B cell (primary cell): ENCODE data around the gene MRPL55.

ENCODE experiments used
- CTCF ChIP-seq: fragments of 200-600 bp; IDR thresholded peaks from one replicate; pipeline ENCODE4 v1.8.0; 2022; ENCODE audit warnings: antibody characterized with exemption, mild to moderate bottlenecking
- EZH2 ChIP-seq: IDR thresholded peaks from 2 replicates; pipeline ENCODE4 v1.6.1; 2012; ENCODE audit warnings: borderline replicate concordance, low read depth, mild to moderate bottlenecking, moderate library complexity, low read length; ENCODE audit not compliant: insufficient read depth, poor library complexity, severe bottlenecking

DNA sequence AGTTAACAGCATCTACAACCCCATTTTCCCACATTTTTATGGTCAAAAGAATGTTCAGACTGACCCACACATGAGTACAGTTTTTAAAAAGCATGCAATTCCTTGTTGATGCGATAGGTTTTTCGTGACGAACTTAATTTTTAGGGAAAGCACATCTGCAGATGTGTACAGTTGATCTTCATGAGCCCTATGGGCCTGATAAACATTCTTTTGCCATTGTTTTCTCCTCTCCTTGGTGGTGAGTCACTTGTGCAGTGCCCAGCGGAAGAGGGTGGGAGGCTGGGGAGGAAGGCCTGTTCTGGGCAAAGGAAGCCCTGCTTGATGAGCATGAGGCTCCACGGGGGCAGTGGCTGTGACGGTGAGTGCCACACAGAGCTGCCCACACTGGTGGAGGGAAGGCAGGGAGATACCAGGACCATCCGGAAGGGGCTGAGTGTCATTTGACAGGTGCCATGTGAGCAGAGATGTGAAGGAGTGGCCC lies 21.3 kb downstream of the MRPL55 start:
- TF ChIP-seq CTCF (no peak), EZH2 (no peak)
